Islet of Langerhans (tissue), 1 donor: ENCODE results near the gene EEF1A2.

Experiments used
- FAIRE-seq: peaks from one replicate; lab custom pipeline; 2011; peaks lifted over from hg19 to GRCh38; lab: Jason Lieb, UNC

EEF1A2 gene

GRCh38 chr20:63497946-63498935, 642 bp downstream of the EEF1A2 start:
- no peak for FAIRE-seq

GRCh38 chr20:63497138-63497945, 1.5 kb downstream of the EEF1A2 start:
- no peak for FAIRE-seq

GRCh38 chr20:63496596-63497120, 2.2 kb downstream of the EEF1A2 start:
- FAIRE-seq = no peak

GRCh38 chr20:63495741-63496595, 2.9 kb downstream of the EEF1A2 start:
- no peak for FAIRE-seq

GRCh38 chr20:63495167-63495720, 3.6 kb downstream of the EEF1A2 start:
- no peak for FAIRE-seq

- FAIRE-seq = no peak
Observed at GRCh38 chr20:63494420-63495166, 4.3 kb downstream of the EEF1A2 start.

- no peak for FAIRE-seq
Observed at GRCh38 chr20:63494084-63494419, 4.8 kb downstream of the EEF1A2 start.

GRCh38 chr20:63493563-63494020, 5.3 kb downstream of the EEF1A2 start:
- FAIRE-seq = no peak

- no peak for FAIRE-seq
Observed at GRCh38 chr20:63492982-63493381, 5.9 kb downstream of the EEF1A2 start.

- FAIRE-seq = no peak
Observed at GRCh38 chr20:63492518-63492917, 6.4 kb downstream of the EEF1A2 start.

GRCh38 chr20:63491635-63492230, 7.2 kb downstream of the EEF1A2 start:
- no peak for FAIRE-seq

GRCh38 chr20:63491078-63491477, 7.8 kb downstream of the EEF1A2 start:
- no peak for FAIRE-seq

- FAIRE-seq = no peak
Observed at GRCh38 chr20:63490416-63490815, 8.5 kb downstream of the EEF1A2 start.

- FAIRE-seq = no peak
Observed at GRCh38 chr20:63488315-63489251, 10.3 kb downstream of the EEF1A2 start.

GRCh38 chr20:63487781-63488241, 11.1 kb downstream of the EEF1A2 start:
- no peak for FAIRE-seq

GRCh38 chr20:63487116-63487764, 11.6 kb downstream of the EEF1A2 start:
- FAIRE-seq = no peak

GRCh38 chr20:63486300-63486855, 12.5 kb downstream of the EEF1A2 start:
- no peak for FAIRE-seq
